ENCODE data around the gene HTT.

- TF ChIP-seq EZH2 (IDR thresholded peaks at IDR 0.05) (no peak), POLR2AphosphoS5 (IDR thresholded peaks at IDR 0.05; ENCODE audit: borderline replicate concordance, low read depth, low read length) (no peak)
Observed at GRCh38 chr4:3261411-3262207, 187.1 kb downstream of the HTT start.
